GM12892 (cell line): ENCODE measurements around the gene STT3A.

Experiments
- POLR2A ChIP-seq: IDR thresholded peaks from 2 replicates; pipeline ENCODE4 v1.6.1; 2011; ENCODE audit warnings: low read depth, low read length, control low read depth
- TAF1 ChIP-seq: IDR thresholded peaks from 2 replicates; pipeline ENCODE4 v1.6.1; 2011; ENCODE audit warnings: low read depth, mild to moderate bottlenecking, control low read depth, low read length, borderline replicate concordance

DNA sequence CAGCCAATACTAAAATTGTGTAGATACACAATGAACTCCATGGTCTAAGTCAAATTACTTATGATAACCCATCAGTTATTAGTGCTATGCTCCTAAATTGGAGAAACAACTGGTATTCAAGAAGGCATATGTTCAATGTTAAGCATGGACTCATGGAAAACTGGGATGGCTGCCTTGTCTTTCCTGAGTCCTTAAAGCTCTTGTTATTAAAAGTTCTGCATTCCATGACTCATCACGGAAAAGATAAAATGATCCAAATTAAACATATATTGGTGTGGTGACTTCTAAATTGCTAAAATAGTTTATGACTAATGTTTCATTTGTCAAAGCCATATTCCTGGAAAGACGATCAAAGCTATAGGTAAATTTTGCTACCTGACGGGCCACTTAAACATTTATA is 32.8 kb upstream of the STT3A start:
- TF ChIP-seq POLR2A (no peak), TAF1 (no peak)
